ENCODE data around the gene CDK6.

DNA sequence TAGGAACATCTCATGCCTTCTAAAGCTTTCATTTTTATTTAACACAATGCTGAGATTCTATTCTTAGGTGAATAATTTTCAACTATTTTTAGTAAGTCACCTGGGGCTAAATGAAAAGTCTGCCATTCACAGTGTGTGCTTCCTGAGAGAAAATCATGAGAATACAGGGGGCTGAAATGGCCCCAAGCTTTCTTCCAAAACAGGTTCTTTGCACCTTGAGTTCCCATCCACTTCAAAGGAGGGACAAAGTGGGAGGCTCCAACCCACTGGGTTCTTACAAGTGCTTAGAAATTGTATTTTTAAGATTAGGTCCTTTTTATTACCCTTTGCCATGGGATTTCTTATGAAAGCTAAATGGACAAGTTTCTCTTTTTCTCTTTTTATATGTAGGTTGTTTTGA, 224.6 kb downstream of the CDK6 start:
- no peak for TF ChIP-seq EZH2 (IDR thresholded peaks at IDR 0.05; ENCODE audit: borderline replicate concordance, low read depth, low read length)
- TF ChIP-seq, protein P1, sequence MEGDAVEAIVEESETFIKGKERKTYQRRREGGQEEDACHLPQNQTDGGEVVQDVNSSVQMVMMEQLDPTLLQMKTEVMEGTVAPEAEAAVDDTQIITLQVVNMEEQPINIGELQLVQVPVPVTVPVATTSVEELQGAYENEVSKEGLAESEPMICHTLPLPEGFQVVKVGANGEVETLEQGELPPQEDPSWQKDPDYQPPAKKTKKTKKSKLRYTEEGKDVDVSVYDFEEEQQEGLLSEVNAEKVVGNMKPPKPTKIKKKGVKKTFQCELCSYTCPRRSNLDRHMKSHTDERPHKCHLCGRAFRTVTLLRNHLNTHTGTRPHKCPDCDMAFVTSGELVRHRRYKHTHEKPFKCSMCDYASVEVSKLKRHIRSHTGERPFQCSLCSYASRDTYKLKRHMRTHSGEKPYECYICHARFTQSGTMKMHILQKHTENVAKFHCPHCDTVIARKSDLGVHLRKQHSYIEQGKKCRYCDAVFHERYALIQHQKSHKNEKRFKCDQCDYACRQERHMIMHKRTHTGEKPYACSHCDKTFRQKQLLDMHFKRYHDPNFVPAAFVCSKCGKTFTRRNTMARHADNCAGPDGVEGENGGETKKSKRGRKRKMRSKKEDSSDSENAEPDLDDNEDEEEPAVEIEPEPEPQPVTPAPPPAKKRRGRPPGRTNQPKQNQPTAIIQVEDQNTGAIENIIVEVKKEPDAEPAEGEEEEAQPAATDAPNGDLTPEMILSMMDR (IDR thresholded peaks at IDR 0.05 in 2 of 3, conservative IDR thresholded peaks at IDR 0.05 in 1 of 3; ENCODE audit: insufficient read depth in 2 of 3, low read depth in 1 of 3, low read length in 3 of 3), result no peak
- no peak for TF ChIP-seq HMGN3 (IDR thresholded peaks at IDR 0.05; ENCODE audit: borderline replicate concordance, extremely low read depth, insufficient read length, low read depth, low read length)
- no peak for TF ChIP-seq TAF15 (IDR thresholded peaks at IDR 0.05; ENCODE audit: low read depth, low read length)
- TF ChIP-seq HMGXB4 (CRISPR knock-in tag; IDR thresholded peaks at IDR 0.05), result no peak
- no peak for TF ChIP-seq CLOCK (CRISPR knock-in tag; IDR thresholded peaks at IDR 0.05; ENCODE audit: borderline replicate concordance)
- TF ChIP-seq RBM22 (IDR thresholded peaks at IDR 0.05; ENCODE audit: low read depth, low read length, poor library complexity, severe bottlenecking), result no peak
- TF ChIP-seq ZBTB33 (CRISPR knock-in tag; IDR thresholded peaks at IDR 0.05), result no peak
- no peak for TF ChIP-seq CHD4 (IDR thresholded peaks at IDR 0.05; ENCODE audit: insufficient read depth, insufficient replicate concordance, low read depth, low read length, poor library complexity, severe bottlenecking)
- no peak for TF ChIP-seq ZNF212 (CRISPR knock-in tag; IDR thresholded peaks at IDR 0.05)

Measured in K562 (cell line).